22Rv1 (cell line): ENCODE measurements around the gene LSM10.

Source experiments
- ZFX ChIP-seq: fragments of 450-650 bp; IDR thresholded peaks from 2 replicates; pipeline ENCODE4 v1.6.1; 2017; ENCODE audit warnings: antibody characterized with exemption, borderline replicate concordance
- TF ChIP-seq, protein P1 (sequence below): fragments of 450-650 bp; IDR thresholded peaks from 2 replicates; pipeline ENCODE4 v1.5.1; 2017; ENCODE audit warnings: mild to moderate bottlenecking

DNA sequence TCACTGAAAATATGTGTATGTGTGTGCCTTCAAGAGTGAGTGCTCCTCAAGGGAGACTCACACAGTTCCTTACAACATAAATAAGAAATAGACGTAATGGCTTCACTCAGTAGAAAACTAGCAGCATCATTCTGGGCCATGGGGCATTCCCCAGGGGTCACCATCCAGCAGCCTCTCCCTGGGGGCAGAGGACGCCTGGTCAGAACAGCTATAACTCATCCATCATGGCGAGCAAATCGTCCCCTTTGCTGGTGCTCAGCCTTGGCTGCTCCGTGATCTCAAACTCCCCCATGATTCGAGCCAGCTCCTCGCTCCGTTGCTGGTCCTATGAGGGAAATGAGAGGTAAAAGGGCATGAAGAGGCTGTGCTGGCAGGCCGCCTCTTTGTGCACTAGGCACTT, 20.2 kb upstream of the LSM10 start:
- TF ChIP-seq, protein P1, sequence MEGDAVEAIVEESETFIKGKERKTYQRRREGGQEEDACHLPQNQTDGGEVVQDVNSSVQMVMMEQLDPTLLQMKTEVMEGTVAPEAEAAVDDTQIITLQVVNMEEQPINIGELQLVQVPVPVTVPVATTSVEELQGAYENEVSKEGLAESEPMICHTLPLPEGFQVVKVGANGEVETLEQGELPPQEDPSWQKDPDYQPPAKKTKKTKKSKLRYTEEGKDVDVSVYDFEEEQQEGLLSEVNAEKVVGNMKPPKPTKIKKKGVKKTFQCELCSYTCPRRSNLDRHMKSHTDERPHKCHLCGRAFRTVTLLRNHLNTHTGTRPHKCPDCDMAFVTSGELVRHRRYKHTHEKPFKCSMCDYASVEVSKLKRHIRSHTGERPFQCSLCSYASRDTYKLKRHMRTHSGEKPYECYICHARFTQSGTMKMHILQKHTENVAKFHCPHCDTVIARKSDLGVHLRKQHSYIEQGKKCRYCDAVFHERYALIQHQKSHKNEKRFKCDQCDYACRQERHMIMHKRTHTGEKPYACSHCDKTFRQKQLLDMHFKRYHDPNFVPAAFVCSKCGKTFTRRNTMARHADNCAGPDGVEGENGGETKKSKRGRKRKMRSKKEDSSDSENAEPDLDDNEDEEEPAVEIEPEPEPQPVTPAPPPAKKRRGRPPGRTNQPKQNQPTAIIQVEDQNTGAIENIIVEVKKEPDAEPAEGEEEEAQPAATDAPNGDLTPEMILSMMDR, result no peak
- no peak for TF ChIP-seq ZFX
